ENCODE results near the gene SPHK2. TPM values are rescaled to one million over a fixed set of nuclear protein-coding genes. Genes with fewer than 3 reads are reported as not detected.

Gene SPHK2
- total and polyA plus RNA-seq, 2 of the 8 experiments (the other 6 are each of a cell fraction or from before 2014, with no cell fraction given) = 43.9 to 60.9 TPM

DNA sequence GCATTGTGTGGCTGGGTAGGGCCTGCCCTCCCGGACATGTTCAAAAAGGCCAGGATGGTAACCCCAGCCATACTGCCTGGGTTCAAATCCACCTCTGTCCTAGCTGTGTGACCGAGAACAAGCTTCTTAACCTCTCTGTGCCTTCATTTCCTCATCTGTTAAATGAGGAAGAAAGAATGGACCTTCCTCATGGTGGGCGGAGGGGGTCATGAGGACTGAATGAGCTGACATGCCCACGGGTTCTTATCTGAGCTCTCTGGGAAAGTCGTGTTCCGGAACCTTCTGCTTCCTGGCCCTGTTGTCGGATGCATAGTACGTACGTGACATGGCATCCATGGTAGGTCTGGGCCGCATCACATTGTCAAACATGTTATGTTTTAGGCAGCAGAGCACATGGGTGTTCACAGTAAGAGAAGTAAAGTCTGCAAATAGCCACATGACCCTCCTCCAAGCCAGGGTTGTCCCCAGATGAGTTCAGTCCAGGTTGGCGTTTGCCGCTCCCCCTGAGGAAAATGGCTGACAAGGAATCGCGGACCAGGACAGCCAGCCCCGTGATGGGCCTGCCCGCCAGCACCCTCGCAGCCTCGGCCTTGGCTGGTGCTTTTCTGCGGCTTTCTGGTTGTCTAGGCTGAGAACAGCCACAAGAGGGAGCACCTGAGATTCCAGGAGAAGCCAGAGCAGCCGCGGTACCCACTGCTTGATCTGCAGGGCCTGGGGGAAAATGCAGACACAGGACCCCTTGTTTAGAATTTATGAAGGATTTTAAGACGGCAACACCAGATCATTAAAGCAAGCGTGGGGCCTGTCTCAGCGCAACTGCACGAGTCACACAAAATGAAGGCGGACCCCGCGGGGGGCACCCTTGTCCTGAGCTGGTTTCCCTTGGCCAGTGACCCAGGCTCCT lies 55.9 kb downstream of the SPHK2 start (continued):
- peak in 1 of 2 experiments; percentile 46; a peak in 1 of 4 replicates for TF ChIP-seq SIN3A (conservative IDR thresholded peaks at IDR 0.05 in 1 of 2, IDR thresholded peaks at IDR 0.05 in 1 of 2; ENCODE audit: low read depth in 1 of 2, low read length in 2 of 2)
- TF ChIP-seq, protein P1, sequence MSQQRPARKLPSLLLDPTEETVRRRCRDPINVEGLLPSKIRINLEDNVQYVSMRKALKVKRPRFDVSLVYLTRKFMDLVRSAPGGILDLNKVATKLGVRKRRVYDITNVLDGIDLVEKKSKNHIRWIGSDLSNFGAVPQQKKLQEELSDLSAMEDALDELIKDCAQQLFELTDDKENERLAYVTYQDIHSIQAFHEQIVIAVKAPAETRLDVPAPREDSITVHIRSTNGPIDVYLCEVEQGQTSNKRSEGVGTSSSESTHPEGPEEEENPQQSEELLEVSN (IDR thresholded peaks at IDR 0.05) = no peak
- TF ChIP-seq SP1 (IDR thresholded peaks at IDR 0.05; ENCODE audit: low read depth, low read length) = no peak
- TF ChIP-seq POLR2AphosphoS5 (IDR thresholded peaks at IDR 0.05; ENCODE audit: low read depth, low read length) = no peak
- no peak for TF ChIP-seq EP300 (IDR thresholded peaks at IDR 0.05; ENCODE audit: borderline replicate concordance in 1 of 2, low read depth in 2 of 2, low read length in 2 of 2)
- TF ChIP-seq RAD21 (IDR thresholded peaks at IDR 0.05 in 1 of 2, conservative IDR thresholded peaks at IDR 0.05 in 1 of 2; ENCODE audit: low read depth in 2 of 2, low read length in 2 of 2) = peak; percentile 75 to 84
- TF ChIP-seq TBP (IDR thresholded peaks at IDR 0.05; ENCODE audit: low read depth, low read length) = peak; percentile 23; the same call in 1 of the 2 replicates
- TF ChIP-seq NANOG (IDR thresholded peaks at IDR 0.05; ENCODE audit: insufficient read depth, low read depth, low read length, poor library complexity, severe bottlenecking) = no peak

Measured in H1 (cell line).